ENCODE results near the gene TPO. TPM values are rescaled to one million over a fixed set of nuclear protein-coding genes. Genes with fewer than 3 reads are reported as not detected.

TPO gene
- total and polyA plus RNA-seq, 8 donors, result 0.19 to 8.2 (median 0.49) TPM; not detected in 1

DNA sequence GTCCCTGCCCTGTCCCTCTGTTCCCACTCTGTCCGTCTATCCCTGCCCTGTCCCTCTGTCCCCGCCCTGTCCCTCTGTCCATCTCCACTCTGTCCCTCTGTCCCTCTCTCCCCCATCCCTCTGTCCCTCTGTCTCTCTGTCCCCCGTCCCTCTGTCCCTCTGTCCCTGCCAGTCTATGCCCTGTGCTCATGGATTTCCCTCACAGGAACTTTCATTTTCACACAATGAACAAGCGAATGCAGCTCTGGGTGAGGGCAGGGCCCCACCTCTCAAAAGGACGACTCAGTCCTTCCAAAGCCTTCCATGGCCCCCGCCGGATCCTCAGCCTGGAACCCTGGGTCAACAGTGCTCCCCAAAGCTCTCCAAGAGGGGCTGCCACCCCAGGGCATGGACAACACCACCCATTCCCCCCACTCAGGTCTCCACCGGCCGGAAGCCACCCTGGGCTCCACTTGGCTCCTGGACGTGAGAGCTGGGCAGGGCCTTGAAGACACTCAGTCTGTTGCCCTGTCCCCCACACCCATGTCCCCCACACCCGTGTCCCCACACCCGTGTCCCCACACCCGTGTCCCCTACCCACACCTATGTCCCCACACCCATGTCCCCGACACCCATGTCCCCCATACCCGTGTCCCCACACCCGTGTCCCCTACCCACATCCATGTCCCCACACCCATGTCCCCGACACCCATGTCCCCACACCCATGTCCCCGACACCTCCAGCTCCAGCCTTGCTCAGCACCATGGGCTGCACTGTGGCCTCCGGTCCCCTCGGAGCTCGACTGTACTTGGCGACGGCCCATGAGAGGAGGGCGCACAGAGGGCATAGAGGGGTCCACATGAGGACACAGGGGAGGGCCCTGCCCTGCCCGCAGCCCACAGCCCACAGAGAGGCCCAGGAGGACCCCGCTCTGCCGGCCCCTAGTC lies 175.1 kb downstream of the TPO start:
- no peak for ATAC-seq
- intact Hi-C loops (cut with DNase I), result no loop called here
- FAIRE-seq, result no peak

GRCh38 chr2:1588978-1589621 lies 175.8 kb downstream of the TPO start:
- intact Hi-C loops (cut with DNase I), result no loop called here
- Histone ChIP-seq H3K36me3 (no peaks in the 10 kb centered on the region), H3K9me3 (no peaks in the 10 kb centered on the region), H3K27ac (no peak overlapping the region), H3K4me1 (no peaks in the 10 kb centered on the region), H3K4me3 (no peak overlapping the region), H3K27me3 (no peaks in the 10 kb centered on the region)
- WGBS, 2 donors, result 71 to 81% methylated on average over 15 of the region's 15 CpGs
- FAIRE-seq (no peak), DNase-seq (peak in 1 of 6 donors; percentile 51), ATAC-seq (no peak)
- no peak for TF ChIP-seq CTCF (IDR thresholded peaks at IDR 0.05)

More for the DNA sequence above, 175.1 kb downstream of the TPO start:
- WGBS, 2 donors, result 66 to 77% methylated on average over 27 of the region's 27 CpGs
- Histone ChIP-seq H3K27ac (no peak overlapping the region), H3K4me3 (no peak overlapping the region), H3K36me3 (no peaks in the 10 kb centered on the region), H3K27me3 (no peaks in the 10 kb centered on the region), H3K9me3 (no peaks in the 10 kb centered on the region), H3K4me1 (no peaks in the 10 kb centered on the region)
- TF ChIP-seq CTCF (IDR thresholded peaks at IDR 0.05), result no peak
- DNase-seq, result peak in 1 of 6 donors; percentile 63

DNA sequence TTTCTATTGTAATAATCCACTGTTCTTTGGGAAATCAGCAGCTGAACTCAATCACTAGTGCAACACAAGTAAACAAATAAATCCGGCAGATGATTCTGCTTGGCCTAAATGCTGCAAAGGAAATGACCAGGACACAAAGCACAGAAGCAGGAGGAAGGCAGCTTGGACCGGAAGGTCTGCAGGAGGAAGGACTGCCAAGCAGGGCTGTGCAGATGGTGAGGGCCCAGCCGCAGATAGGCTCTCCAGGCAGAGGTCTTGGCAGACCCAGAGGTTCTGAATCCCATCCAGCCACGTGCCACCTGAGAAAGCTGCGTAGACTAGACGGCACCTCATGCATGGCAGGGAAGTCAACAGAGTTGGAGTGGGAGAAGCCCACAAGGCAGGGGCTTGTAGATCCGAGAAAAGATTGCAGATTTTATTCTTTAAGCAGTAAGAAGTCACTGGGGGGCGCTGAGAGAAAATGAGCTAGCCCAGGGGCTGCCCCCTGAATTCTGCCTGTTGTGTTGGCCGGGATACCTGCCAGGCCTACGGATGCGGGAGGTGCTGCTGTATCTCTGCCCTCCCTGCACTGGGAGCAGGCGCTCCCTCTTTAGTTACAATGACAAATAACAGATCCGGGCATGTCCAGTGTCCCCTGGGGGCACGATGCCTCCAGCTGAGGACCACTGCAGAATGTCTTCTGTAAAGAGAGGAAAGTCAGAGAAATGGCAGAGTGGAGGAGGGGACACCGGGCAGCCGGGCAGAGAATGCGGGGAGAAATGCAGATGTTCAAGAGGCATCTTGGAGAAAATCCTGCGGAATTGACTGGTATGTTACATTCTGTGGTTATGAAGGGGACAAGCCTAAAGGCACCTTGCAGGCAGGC lies 177.6 kb downstream of the TPO start:
- no peak overlapping the region for H3K27ac ChIP-seq
- no peak for TF ChIP-seq CTCF (IDR thresholded peaks at IDR 0.05)
- ATAC-seq (no peak), FAIRE-seq (no peak), DNase-seq (no peak)
- no peaks in the 10 kb centered on the region for H3K4me1 ChIP-seq
- H3K4me3 ChIP-seq, result no peak overlapping the region
- no peaks in the 10 kb centered on the region for H3K36me3 ChIP-seq
- intact Hi-C loops (cut with DNase I), result loop anchor here in 1 of 3 donors (10.0 kb wide), 1 partner anchor 154 kb away; the partner anchor contains the start of gene PXDN
- no peaks in the 10 kb centered on the region for H3K9me3 ChIP-seq
- no peaks in the 10 kb centered on the region for H3K27me3 ChIP-seq
- WGBS, 2 donors, result 62 to 69% methylated on average over 18 of the region's 18 CpGs

- no peak for FAIRE-seq
- DNase-seq, result peak in 1 of 6 donors; percentile 66
- Histone ChIP-seq H3K4me3 (no peak overlapping the region), H3K9me3 (no peaks in the 10 kb centered on the region), H3K36me3 (no peaks in the 10 kb centered on the region), H3K27ac (no peak overlapping the region), H3K27me3 (no peaks in the 10 kb centered on the region), H3K4me1 (no peaks in the 10 kb centered on the region)
- peak in 3 of 4 donors; percentile 8 to 28 (median 12) for ATAC-seq
- no peak for TF ChIP-seq CTCF (IDR thresholded peaks at IDR 0.05)
- intact Hi-C loops (cut with DNase I), result loop anchor here in 1 of 3 donors (10.0 kb wide), 1 partner anchor 153 kb away; the partner anchor contains the start of gene PXDN
- WGBS, 2 donors, result 22 to 30% methylated on average over 16 of the region's 16 CpGs
Observed at GRCh38 chr2:1591461-1591770, 178.2 kb downstream of the TPO start.

Data from pancreas (tissue), 10 donors.